CD4-positive, alpha-beta T cell treated with Interleukin-1 beta for 1 hour (primary cell): ENCODE measurements around the gene PBX2.
A peak's percentile ranks its signal among the peaks of the same experiment; 100 is the strongest.

Experiments used
- DNase-seq, 2 donors: peaks; one replicate each; pipeline ENCODE4 v3.0.0-alpha.2; 2020 to 2022

The PBX2 gene

DNA sequence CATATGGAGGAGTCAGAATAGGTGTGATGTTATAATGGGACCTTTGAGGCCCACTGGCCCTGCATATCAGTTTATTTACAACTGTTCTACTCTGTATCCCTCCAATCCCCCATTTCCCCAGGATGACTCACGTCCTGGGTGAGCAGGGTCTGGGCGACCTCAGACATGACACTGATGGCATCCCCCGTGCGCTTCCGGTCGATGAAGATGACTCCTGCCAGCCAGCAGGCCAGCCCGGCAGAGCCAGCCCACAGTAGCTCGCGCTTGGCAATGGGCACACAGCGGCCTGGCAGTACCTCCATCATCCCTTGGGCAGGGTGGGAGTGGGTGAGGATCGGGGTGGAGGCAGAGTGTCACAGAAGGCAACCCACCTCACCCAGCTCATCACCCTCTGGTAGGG lies 19.7 kb downstream of the PBX2 start:
- DNase-seq: no peak

DNA sequence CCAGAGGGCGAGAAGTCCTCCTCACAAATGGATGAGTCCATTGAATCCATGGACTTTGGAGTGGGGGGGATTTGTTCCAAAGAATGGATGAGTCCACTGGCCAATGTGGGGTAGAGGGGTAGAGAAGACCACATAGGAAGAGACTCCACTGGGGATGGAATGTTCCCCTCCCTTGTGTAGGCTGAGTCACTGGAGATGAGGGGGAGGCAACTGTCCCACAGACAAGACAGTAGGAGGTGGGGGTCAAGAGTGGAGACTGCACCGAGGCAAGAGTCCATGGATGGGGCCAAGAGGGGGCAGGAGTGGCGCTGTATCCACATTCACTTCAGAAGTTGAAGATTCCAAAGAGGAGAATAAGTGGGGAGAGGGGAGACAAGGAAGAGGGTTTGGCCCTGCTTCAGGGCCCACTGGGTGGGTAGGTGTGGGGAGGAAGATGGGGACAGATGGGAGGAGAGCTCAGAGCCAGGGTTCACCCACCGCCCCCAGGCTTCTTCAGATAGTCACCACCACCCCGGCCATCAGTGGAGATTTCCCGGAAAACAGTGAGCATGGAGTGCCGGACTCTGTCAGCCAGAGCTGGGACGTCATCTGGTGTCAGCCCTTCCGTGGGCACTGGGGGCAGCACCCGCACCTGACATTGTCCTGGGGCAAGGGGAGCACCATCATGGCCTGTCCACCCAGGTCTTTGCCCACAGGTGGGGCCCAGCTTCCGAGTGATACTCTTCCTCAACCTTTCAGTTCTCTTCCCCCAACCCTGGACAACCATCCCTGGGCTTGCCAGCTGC lies 21.0 kb downstream of the PBX2 start:
- DNase-seq: no peak

DNA sequence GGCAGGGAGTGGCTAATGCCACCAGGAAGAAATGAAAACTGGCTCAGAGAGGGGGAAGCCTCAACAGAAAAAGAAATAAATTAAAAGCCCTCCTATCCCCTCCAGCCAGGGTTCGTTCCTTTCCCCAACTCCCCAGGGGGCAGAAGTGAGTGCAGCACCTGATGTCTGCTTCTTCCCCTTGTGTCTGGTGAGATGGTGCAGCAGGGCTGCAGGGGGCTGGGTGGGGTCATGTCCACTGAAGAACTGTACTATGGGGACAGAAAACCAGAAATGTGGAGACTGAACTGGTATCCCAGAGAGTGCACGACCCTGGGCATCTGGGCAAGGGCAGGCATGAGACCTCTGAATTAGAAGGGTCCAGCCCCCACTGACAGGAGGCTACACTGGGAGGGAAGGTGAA lies 21.7 kb downstream of the PBX2 start:
- DNase-seq: no peak

DNA sequence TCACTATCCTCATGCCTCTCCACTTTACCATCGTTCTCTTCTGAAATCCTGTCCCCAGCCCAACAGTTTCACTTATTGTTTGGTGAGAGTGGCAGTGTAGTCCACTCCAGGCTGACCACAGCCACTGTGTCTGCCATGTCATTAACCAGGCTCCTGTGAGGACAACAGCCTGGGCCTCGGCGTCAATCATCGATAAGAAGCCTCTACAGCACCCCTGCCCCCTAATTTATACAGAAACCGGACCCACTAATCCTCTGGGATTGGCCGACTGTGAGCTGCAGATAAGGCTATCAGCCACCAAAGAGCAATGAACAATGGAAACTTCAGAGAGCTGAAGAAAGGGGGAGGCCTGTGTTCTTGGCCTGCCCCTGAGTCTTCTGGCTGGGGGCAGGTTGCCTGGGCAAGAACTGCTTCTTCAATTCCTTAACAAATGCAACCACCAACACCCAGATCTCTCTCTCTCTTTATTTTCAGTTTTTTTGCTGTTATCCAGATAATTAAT lies 22.2 kb downstream of the PBX2 start:
- DNase-seq: no peak

DNA sequence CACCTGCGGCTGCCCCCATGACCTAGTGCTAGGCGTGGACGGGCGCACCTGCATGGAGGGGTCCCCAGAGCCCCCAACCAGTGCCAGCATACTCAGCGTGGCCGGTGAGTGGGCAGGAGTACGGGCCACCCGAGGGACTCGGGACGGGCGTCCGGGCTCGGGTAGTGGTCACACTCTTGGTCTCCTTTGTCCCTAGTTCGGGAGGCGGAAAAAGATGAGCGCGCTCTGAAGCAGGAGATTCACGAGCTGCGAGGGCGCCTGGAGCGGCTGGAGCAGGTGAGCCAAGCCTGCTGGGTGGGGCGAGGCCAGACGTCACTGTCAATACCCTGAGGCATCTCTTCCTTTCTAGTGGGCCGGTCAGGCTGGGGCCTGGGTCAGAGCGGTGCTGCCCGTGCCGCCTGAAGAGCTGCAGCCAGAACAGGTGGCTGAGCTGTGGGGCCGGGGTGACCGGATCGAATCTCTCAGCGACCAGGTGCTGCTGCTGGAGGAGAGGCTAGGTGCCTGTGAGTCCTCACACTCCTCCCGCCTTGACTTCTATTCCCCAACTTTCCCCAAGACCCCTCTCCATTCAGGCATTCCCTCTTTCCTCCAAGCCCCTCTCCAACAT lies 22.7 kb downstream of the PBX2 start:
- DNase-seq: no peak

DNA sequence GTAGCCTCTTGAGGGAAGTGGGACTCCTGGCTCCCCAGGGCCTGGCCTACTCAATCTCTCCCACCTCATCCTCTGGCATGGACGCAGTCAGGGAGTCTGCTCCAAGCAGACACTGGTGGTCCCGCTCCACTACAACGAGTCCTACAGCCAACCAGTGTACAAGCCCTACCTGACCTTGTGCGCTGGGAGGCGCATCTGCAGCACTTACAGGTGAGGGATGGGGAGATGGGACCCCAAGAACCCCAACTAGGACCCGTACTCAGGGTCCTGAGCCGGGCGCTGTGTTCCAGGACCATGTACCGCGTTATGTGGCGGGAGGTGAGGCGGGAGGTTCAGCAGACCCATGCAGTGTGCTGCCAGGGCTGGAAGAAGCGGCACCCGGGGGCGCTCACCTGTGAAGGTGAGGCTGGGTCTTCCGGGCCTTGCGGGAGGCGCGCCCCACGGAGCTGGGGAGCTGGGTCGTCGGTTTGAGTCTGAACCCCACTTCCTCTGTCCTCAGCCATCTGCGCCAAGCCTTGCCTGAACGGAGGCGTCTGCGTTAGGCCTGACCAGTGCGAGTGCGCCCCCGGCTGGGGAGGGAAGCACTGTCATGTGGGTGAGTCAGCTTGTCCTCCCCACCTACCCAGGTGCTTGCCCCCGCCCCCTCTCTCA lies 23.5 kb downstream of the PBX2 start:
- DNase-seq: no peak

DNA sequence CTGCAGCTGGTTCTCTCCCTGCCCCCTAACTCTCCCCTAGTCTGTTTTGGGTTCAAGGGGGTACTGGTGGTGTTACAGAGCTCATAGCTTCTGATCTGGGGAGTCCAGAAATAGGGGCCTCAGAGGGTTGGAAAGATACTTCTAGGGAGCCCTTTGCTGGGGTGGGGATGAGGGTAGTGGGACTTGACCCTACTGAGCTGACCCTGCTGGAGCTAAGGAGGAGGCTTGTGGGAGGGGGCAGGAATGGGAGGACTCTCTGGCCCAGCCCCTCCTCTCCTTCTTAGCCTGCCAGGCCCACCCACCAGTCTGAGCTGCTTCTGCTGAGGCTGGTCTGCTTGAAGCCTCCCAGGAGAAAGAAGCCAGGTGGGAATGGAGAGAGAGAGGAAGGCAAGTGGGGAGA lies 25.7 kb downstream of the PBX2 start, which contains the start of gene EGFL8:
Gene EGFL8 (plus strand): TSS at position 301 of the 400 bp plus-strand sequence. CDS start 1,571 bp downstream, outside the sequence.
- no peak for DNase-seq

DNA sequence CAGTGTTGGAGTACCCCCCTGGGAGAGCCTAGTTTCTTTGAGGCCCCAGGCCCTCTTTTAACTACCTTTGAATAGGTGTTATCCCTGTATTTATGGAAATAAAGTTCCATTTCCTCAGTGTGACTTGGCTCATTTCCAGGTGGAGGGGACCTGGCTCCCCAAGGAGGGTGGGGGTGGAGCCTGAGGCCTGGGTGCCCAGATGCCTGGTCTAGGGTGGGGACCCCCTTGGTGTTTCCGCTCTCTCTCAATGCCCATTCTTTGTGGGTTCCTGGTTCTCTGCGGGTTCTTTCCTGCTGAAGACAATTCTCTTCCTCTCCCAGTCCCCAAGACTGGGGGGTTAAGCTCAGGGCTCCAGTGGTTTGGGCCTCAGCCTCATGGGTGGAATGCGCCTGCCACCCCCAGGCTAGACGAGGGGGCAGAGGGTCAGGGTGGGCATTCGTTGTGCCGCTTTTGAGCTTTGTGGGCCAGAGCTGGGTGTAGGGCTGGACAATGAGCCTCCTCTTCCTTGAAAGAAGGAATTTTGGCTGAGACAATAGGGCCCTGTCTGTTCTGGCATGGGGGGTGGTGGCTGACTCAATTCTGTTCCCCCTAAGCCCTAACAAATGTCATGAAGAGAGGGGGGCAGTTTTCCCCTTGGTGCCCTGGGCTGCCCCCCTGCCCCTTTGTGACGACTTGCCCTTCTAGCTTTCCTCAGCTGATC lies 26.3 kb downstream of the PBX2 start:
- no peak for DNase-seq

DNA sequence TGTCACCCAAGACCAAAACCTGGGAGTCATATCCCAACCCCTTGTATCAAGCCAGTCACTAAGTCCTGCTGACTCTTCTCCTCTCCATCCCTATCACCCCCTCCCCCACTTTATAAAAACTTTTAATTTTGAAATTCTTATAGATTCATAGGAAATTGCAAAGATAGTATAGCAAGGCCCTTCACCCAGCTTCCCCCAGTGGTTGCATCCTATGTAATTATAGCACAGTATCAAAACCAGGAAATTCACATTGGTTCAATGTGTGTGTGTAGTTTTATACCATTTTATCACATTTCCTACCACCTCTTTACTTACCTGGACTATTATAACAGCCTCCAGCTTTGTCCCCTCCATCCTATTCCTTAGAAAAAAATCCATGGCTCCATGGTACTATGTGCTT lies 31.9 kb downstream of the PBX2 start:
- no peak for DNase-seq

DNA sequence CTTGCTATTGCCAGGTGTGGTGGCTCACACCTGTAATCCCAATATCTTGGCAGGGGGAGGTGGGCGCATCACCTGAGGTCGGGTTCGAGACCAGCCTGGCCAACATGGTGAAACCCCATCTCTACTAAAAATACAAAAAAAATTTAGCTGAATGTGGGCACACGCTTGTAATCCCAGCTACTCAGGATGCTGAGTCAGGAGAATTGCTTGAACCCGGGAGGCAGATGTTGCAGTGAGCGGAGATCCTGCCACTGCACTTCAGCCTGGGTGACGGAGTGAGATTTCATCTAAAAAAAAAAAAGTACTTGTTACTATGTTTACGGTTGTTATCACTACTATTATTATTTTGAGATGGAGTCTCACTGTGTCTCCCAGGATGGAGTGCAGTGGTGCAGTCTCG lies 33.1 kb downstream of the PBX2 start:
- DNase-seq: no peak

DNA sequence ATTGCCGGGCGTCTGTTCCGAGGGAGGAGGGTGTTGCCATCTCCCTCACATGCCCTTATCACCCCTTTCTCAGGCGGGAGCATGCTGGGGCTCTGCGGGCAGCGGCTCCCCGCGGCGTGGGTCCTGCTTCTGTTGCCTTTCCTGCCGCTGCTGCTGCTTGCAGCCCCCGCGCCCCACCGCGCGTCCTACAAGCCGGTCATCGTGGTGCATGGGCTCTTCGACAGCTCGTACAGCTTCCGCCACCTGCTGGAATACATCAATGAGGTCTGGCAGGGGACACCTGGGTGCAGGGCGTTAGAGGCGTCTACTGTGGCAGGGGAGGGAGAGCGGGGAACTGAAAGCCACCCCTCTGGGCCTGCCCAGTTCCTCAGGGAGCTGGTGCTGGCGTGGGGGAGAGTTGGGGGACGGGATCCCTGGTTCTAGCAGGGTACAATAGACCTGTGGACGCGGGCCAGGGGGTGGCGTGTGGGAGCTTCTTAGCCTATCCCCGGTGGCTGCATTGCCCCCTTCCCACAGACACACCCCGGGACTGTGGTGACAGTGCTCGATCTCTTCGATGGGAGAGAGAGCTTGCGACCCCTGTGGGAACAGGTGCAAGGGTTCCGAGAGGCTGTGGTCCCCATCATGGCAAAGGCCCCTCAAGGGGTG lies 35.4 kb downstream of the PBX2 start:
- DNase-seq: peak; percentile 75 to 76

DNA sequence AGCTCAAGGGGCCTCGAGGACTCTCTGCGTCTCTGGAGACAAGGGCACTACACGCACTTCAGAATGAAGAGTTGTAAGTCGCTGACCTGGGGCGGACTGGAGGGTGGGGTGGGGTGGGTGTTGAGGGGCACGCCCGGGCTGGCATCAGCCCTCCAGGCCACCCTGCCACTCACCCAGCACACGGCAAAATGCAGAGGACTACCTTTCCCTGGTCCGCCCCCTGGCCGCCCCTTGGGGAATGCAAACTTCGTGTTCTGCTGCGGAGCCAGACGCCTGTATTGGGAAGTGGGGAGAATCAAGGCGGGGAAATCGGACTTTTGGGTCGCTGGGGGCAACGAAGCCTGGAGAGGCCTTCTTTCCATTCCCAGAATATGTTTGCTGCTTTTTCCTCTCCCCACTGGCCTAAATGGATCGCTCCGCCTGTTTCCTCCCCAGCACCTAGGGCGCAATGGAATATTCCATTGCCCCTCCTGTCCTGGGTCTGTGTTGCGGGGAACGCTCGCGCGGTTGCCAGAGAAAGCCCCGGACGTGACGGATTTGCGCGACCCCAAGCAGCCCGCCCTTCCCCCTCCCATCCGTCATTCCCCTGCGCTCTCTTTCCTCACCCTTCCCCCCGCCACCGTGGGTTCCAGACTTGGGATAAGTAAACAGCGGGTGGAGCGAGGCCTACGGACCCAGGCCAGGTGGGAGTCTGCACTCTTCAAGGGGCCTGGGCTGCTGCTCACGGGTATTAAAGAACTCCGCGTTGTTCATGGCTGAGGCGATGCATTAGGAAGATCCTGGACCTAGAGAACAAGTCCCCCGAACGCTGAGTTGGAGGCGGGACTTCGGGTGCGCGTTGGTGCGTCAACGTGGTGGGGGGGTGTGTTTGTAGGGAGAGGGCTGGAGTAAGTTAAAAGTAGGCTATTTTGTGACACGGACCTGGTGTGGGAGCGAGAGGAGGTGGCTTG lies 36.2 kb downstream of the PBX2 start, which contains the start of gene PPT2:
Gene PPT2 (plus strand): TSS at position 578 of the 950 bp plus-strand sequence. CDS start 454 bp downstream, outside the sequence.
- DNase-seq: peak; percentile 80 to 81

DNA sequence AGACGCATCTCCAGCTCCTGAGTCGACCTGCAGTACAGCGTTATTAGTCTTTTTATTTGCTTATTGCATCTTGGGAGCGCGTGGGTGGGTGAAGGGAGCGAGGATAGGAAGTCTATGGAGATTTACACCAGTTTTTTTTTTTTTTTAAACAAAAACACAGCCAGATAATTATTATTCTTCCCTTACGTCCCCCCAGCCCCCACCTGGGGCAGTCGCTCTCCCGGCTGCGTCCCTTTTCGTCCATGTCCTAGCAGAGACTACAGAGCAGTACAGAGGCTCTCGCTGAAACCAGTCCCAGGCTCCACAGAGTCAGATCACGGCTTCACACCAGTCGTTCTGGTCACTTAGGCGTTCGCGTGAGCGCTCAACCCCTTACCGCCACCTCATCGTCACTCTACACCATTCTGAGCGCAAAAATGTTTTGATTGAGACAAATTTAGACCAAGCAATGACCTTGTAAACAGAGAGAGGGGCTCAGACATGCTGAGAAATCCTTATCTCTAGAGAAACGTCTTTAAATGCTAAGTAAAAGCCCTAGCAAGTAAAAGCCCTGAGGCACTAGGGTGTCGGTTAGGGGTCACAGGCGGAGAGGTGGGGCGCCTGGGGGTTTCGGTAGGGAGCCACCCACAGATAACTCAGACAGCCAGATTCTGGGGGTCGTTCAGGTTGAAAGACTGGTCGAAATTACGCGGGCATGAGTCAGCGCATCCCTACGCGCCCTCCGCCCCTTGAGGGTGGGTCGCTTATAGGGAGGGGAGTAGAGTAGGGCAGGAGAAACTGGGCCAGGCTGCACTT lies 37.0 kb downstream of the PBX2 start:
- DNase-seq: no peak

DNA sequence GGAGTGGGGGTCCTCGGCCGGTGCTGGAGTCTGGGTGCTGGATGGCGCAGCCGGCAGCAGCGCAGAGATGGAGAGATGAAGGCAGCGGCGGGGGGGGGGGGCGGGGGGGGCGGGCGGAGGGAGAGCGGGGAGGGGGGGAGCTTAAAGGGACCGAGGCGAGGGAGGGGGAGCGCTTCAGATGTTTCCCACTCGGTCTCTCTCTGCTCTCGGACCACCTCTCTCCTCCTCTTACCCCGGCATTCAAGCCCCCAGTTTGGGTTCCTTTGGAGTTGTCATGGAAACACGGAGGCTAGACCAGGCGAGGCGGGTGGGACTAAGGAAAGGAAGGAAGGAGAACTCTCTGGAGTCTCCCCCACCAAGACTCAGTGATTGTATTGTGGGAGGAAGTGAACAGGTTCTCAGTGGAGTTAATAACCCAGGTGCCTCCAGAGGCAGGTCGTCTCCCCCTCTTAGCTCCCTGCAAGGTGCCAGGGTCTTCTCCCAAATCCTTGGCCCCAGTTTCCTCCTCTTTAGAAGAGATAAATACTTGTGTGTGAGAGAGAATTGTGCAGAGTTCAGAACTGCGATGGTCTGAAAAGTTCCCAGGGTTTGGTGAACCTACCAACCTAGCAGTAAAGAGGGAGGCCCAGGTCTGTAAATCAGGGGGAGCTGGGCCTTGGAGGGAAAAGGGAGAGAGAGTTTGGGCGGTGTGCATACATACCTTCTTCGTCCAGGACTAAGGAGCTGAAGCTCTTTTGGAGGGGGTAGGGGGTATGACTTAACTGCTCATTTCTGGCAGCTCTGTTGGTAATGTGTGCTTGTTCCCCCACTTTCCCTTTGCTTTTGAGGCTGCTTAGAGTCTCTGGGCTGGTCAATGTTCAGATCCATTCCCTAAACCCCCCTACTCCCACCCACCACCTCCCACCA lies 37.9 kb downstream of the PBX2 start, which contains the start of gene PRRT1:
Gene PRRT1 (minus strand): TSS at position 77 of the 906 bp plus-strand sequence. CDS start 112 bp downstream, outside the sequence.
- no peak for DNase-seq

DNA sequence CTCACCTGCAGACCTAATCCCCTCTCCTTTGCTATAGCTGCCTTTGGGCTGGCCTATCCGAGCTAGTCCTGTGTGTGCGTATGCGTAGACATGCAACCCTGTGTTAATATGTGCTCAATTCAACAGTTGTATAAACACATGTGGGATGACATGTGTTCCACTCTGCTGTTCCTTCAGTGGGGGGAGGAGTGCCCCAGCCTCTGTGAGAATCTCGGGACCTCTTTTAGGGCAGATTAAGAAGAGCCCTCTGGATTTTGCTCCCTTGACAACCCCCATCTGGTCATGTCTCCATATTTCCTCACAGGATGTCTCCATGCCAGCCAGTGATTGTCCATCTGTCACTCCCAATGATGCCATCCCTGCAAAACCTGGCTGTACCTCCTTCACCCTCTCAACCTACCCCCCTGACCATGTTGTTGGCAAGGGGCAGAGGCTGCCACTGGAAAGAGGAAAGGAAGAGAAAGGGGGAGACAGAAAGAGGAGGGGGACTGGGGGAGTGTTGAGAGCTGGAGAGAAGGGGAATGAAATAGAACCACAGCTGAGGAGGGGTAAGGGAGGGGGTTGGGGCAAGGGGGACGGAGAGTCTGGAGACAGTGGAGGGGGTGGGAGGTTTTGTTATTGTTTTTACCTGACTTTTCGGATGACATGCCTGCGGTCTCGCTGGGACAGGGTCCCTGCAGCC lies 38.7 kb downstream of the PBX2 start:
- DNase-seq: no peak

DNA sequence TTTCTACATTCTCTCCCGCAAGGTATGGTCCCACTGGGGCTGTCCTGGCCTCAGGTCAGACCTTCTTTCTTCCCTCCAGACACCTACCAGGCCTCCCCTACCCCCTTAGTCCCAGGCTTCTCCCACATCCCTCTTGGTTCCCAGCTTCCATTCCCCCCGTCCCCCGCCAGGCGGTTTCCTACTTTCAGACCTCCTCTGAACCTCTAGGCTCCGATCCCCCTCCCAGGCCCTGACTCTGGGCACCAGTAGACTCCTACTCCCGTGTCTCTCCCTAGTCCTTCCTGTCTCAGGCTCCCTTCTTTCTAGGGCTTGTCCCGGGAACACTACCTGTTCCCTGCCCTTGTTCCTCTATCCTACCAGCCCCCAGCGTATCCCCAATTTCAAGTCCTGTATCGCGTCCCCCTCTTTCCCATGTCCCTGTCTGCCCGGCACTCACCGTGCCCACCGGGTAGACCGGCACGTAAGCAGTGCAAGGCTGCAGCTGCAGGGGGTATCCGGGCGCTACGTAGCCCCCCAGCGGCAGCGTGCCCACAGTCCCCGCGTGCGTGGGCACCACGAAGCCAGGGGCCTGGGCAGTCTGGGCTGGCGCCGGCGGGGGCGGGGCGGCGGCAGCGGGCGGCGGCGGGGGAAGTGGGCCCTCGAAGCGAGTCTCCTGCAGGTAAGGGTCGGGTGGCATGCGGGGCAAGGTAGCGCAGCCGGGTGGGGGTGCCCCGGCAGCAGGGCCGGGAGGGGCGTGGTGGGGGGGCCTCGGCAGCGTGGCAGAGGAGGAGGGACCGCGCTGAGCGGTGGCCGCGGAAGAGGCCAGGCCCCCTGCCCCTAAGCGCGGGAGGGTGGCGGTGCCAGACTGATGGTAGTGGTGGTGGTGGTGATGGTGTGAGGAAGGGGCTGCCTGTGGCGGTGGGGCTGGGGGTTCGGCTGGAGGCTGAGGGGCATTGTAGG lies 39.8 kb downstream of the PBX2 start:
- no peak for DNase-seq

DNA sequence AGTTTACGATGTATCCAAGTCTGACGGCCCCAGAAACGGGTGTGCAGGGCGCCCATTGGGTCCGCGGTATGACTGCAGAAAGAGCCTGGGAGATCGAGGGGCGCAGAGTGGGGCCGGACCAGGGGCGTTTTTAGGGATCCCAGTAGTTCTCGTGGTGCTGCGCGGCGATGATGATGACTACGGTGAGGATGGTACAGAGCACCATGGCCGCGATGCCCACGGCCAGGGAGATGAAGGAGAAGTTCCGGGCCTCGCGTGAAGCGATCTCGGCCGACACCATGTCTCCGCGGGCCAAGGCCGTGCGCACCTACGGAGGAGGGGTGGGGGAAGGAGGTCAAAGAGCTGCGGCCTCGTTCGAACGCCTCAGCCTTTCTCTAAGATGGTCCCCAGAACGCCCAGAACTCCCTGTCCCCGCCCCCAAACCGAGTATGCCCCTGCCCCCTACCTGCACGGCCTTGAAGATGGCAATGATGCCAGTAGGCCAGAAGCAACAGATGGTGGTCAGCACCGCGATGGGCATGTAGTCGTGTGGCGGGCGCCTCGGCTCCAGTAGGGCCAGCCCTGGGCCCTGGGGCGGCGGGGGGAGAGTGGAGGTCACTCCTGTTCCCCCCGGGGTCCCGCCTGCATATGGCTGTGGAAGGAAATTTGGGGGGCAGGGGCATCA lies 40.8 kb downstream of the PBX2 start:
- DNase-seq: no peak
